ENCODE results near the gene PRKCD. TPM values are rescaled to one million over a fixed set of nuclear protein-coding genes. Genes with fewer than 3 reads are reported as not detected.

PRKCD gene
- total and polyA plus RNA-seq, 2 experiments from 2014 or later: 12.3 to 23.6 TPM

DNA sequence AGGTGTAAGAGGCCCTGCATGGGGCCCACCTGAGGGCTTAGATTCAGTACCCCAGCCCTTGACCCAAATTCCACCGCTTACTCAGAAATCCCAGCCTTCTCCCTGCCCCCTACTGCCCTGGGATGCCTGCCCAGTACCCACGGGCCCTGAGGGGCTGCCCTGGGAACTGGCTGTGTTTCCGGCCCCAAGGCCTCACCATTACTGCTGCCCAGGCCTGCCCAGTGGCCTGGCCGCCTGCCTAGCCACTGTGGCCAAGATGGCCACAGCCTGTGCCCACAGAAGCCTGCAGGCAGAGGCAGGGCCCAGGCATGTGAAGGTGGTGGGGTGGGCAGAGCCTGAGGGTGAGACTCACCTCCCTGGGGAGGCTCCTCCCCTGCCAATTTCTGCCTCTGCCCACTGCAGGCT lies 6.1 kb upstream of the PRKCD start:
- no peak for DNase-seq (ENCODE audit: low spot score)
- peaks cover 27% of the 10 kb centered on the region for H3K4me1 ChIP-seq (ENCODE audit: insufficient read depth)
- H3K79me2 ChIP-seq: no peaks in the 10 kb centered on the region
- no peak for TF ChIP-seq EZH2phosphoT487 (IDR thresholded peaks at IDR 0.05; ENCODE audit: low read depth, severe bottlenecking, unreplicated experiment)
- TF ChIP-seq, protein P1, sequence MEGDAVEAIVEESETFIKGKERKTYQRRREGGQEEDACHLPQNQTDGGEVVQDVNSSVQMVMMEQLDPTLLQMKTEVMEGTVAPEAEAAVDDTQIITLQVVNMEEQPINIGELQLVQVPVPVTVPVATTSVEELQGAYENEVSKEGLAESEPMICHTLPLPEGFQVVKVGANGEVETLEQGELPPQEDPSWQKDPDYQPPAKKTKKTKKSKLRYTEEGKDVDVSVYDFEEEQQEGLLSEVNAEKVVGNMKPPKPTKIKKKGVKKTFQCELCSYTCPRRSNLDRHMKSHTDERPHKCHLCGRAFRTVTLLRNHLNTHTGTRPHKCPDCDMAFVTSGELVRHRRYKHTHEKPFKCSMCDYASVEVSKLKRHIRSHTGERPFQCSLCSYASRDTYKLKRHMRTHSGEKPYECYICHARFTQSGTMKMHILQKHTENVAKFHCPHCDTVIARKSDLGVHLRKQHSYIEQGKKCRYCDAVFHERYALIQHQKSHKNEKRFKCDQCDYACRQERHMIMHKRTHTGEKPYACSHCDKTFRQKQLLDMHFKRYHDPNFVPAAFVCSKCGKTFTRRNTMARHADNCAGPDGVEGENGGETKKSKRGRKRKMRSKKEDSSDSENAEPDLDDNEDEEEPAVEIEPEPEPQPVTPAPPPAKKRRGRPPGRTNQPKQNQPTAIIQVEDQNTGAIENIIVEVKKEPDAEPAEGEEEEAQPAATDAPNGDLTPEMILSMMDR (IDR thresholded peaks at IDR 0.05; ENCODE audit: poor library complexity): no peak
- TF ChIP-seq EZH2 (IDR thresholded peaks at IDR 0.05; ENCODE audit: borderline replicate concordance): no peak
- no peak overlapping the region for H2AFZ ChIP-seq
- WGBS (ENCODE audit: low lambda C conversion rate, missing lambda C conversion rate): 87% methylated on average over 4 of the region's 4 CpGs
- no peaks in the 10 kb centered on the region for H3K27me3 ChIP-seq
- H3K9me2 ChIP-seq (replicated peaks; ENCODE audit: insufficient read depth): no peaks in the 10 kb centered on the region
- H3K4me2 ChIP-seq: no peak overlapping the region
- no peak overlapping the region for H3K4me3 ChIP-seq
- no peaks in the 10 kb centered on the region for H3K9me3 ChIP-seq (ENCODE audit: low read depth)
- no peaks in the 10 kb centered on the region for H4K20me1 ChIP-seq (ENCODE audit: insufficient read depth, poor library complexity, severe bottlenecking)
- no peak overlapping the region for H3K27ac ChIP-seq
- no peaks in the 10 kb centered on the region for H3K36me3 ChIP-seq (replicated peaks; ENCODE audit: insufficient read depth, low read depth)

DNA sequence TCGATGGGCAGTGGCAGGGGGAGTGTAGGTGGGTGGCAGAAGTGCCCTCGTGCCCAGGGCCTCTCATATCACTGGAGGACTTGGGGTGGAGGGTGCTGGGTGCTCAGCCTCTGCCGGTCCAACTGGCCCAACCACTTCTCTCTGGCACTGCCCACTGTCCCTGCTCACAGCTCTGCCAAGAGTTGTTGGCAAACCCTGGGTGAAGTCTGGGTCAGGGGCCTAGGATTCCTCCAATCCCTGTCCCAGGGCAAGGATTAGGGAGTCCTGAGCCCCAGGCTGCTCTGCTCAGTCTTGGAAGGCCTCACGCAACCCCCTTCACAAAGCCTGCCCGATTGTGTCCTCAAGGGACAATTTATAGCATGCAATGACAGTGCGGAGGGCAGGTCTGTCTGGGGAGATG lies 5.2 kb upstream of the PRKCD start:
- Histone ChIP-seq H3K4me1 (ENCODE audit: insufficient read depth) (peaks cover 28% of the 10 kb centered on the region), H3K4me2 (no peak overlapping the region), H2AFZ (no peak overlapping the region), H3K27me3 (no peaks in the 10 kb centered on the region), H3K79me2 (peaks cover 4% of the 10 kb centered on the region), H3K4me3 (no peak overlapping the region), H3K9me2 (replicated peaks; ENCODE audit: insufficient read depth) (no peaks in the 10 kb centered on the region), H3K9me3 (ENCODE audit: low read depth) (no peaks in the 10 kb centered on the region), H4K20me1 (ENCODE audit: insufficient read depth, poor library complexity, severe bottlenecking) (no peaks in the 10 kb centered on the region), H3K36me3 (replicated peaks; ENCODE audit: insufficient read depth, low read depth) (no peaks in the 10 kb centered on the region), H3K27ac (no peak overlapping the region)
- no peak for DNase-seq (ENCODE audit: low spot score)
- TF ChIP-seq EZH2 (IDR thresholded peaks at IDR 0.05; ENCODE audit: borderline replicate concordance): no peak
- WGBS (ENCODE audit: low lambda C conversion rate, missing lambda C conversion rate): 77% methylated on average over 6 of the region's 6 CpGs

DNA sequence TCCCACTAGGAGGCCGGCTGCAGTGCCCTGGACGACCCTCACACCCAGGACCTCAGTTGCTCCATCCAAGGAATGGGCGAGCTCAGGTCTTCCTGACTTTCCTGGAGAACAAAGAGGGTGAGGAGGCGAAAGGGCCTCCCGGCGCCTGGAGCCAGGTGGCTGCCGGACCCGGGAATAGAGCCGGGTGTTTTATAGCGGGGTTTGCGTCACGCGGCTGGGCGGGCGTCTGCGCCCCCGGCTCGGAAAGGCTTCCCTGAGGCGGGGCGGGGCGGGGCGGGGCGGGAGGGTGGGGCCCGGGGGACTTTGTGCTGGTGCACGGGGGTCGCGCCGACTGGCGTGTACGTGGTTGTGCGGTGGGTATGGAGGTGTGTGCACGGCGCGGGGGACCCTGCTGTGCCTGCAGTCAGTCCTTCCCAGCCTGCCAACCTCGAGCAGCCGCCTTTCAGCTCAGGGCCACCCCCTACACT lies 4.6 kb upstream of the PRKCD start:
- Histone ChIP-seq H3K9me3 (ENCODE audit: low read depth) (no peaks in the 10 kb centered on the region), H3K27ac (no peak overlapping the region), H3K79me2 (peaks cover 6% of the 10 kb centered on the region), H3K9me2 (replicated peaks; ENCODE audit: insufficient read depth) (no peaks in the 10 kb centered on the region), H3K4me1 (ENCODE audit: insufficient read depth) (peaks cover 28% of the 10 kb centered on the region), H3K27me3 (no peaks in the 10 kb centered on the region), H3K4me3 (no peak overlapping the region), H4K20me1 (ENCODE audit: insufficient read depth, poor library complexity, severe bottlenecking) (no peaks in the 10 kb centered on the region), H2AFZ (no peak overlapping the region), H3K4me2 (peak overlapping the region; percentile 53), H3K36me3 (replicated peaks; ENCODE audit: insufficient read depth, low read depth) (no peaks in the 10 kb centered on the region)
- TF ChIP-seq EZH2phosphoT487 (IDR thresholded peaks at IDR 0.05; ENCODE audit: low read depth, severe bottlenecking, unreplicated experiment) (no peak), EZH2 (IDR thresholded peaks at IDR 0.05; ENCODE audit: borderline replicate concordance) (no peak)
- TF ChIP-seq, protein P1 (IDR thresholded peaks at IDR 0.05; ENCODE audit: poor library complexity): no peak
- 42% methylated on average over 18 of the region's 36 CpGs for WGBS (ENCODE audit: low lambda C conversion rate, missing lambda C conversion rate)
- peak; percentile 49 for DNase-seq (ENCODE audit: low spot score)

DNA sequence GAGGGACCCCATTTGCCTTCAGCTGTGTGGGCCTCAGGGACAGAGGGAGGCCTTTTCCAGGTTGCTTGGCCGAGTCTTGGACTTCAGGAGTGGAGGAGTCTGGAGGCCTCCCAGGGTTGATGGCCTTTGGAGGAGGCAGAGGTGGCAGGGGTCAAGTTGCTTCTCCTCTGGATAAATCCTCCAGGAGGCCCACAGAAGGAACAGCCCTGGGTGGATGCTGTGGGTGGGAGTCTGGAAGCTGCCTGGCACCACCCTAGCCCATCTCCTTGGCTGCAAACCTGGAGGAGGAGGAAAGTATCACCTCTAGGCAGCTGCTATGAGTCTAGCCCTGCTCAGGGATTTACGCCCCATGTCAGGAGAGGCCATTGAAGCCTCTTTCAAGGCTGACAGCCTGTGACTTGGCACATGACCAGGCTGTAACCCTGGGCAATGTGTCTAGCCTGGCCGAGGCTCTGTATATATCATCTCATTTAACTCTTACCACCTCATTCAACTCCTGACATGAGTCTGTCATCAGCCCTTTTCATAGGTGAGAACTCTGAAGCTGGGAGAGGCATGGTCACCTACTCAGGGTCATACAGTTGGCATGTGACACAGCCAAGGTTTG lies 2.9 kb upstream of the PRKCD start:
- H3K4me2 ChIP-seq: no peak overlapping the region
- H3K36me3 ChIP-seq (replicated peaks; ENCODE audit: insufficient read depth, low read depth): no peaks in the 10 kb centered on the region
- H3K4me1 ChIP-seq (ENCODE audit: insufficient read depth): peaks cover 37% of the 10 kb centered on the region
- no peak overlapping the region for H3K27ac ChIP-seq
- H3K79me2 ChIP-seq: peaks cover 17% of the 10 kb centered on the region
- no peak for DNase-seq (ENCODE audit: low spot score)
- no peak overlapping the region for H3K4me3 ChIP-seq
- H3K27me3 ChIP-seq: no peaks in the 10 kb centered on the region
- no peaks in the 10 kb centered on the region for H3K9me3 ChIP-seq (ENCODE audit: low read depth)
- TF ChIP-seq EZH2 (IDR thresholded peaks at IDR 0.05; ENCODE audit: borderline replicate concordance) (no peak), EZH2phosphoT487 (IDR thresholded peaks at IDR 0.05; ENCODE audit: low read depth, severe bottlenecking, unreplicated experiment) (no peak)
- TF ChIP-seq, protein P1 (IDR thresholded peaks at IDR 0.05; ENCODE audit: poor library complexity): no peak
- H4K20me1 ChIP-seq (ENCODE audit: insufficient read depth, poor library complexity, severe bottlenecking): no peaks in the 10 kb centered on the region
- 89% methylated on average over 3 of the region's 3 CpGs for WGBS (ENCODE audit: low lambda C conversion rate, missing lambda C conversion rate)
- H3K9me2 ChIP-seq (replicated peaks; ENCODE audit: insufficient read depth): no peaks in the 10 kb centered on the region
- no peak overlapping the region for H2AFZ ChIP-seq
